Trophoblast cell (in vitro differentiated cells and primary cell): ENCODE measurements around the gene ARL5B.
"Not testable (repeated sequence)": the region's sequence is repeated elsewhere in the genome, so short reads cannot be mapped to it uniquely, and the experiment has no call there.

ENCODE experiments used
- DNase-seq, 2 donors: peaks; one replicate each; pipeline ENCODE4 v3.0.0-alpha.2; 2016
- H2AFZ ChIP-seq: 2 replicates; pipeline ENCODE4 v1.6.1; 2013; ENCODE audit warnings: low read length, moderate library complexity, mild to moderate bottlenecking; ENCODE audit not compliant: insufficient read depth, poor library complexity
- H2AK5ac ChIP-seq: 2 replicates; pipeline ENCODE4 v1.6.1; 2013; ENCODE audit warnings: mild to moderate bottlenecking, low read length
- H2BK120ac ChIP-seq: 2 replicates; pipeline ENCODE4 v1.6.1; 2013; ENCODE audit warnings: low read length, mild to moderate bottlenecking, moderate library complexity; ENCODE audit not compliant: insufficient read depth, poor library complexity
- H2BK12ac ChIP-seq: 2 replicates; pipeline ENCODE4 v1.6.1; 2013; ENCODE audit warnings: mild to moderate bottlenecking, low read length, moderate library complexity
- H2BK5ac ChIP-seq: 2 replicates; pipeline ENCODE4 v1.6.1; 2013; ENCODE audit warnings: low read length, low read depth, moderate library complexity, mild to moderate bottlenecking; ENCODE audit not compliant: poor library complexity
- H3K14ac ChIP-seq: 2 replicates; pipeline ENCODE4 v1.6.1; 2013; ENCODE audit warnings: mild to moderate bottlenecking, low read length
- H3K18ac ChIP-seq: 2 replicates; pipeline ENCODE4 v1.6.1; 2013; ENCODE audit warnings: mild to moderate bottlenecking, low read length
- H3K23ac ChIP-seq: 2 replicates; pipeline ENCODE4 v1.6.1; 2013; ENCODE audit warnings: low read length
- H3K27ac ChIP-seq: 2 replicates; pipeline ENCODE4 v1.5.1; 2013; ENCODE audit warnings: low read depth, mild to moderate bottlenecking, inconsistent platforms, low read length, moderate library complexity
- H3K27me3 ChIP-seq: 2 replicates; pipeline ENCODE4 v1.6.1; 2013; ENCODE audit warnings: inconsistent platforms, mild to moderate bottlenecking, low read length, moderate library complexity; ENCODE audit not compliant: insufficient read depth
- H3K36me3 ChIP-seq, 2 experiments: 1 replicate in 1 of 2; 2 replicates in 1 of 2; pipeline ENCODE4 v1.6.1; 2013; ENCODE audit warnings: low read length in 2 of 2, mild to moderate bottlenecking in 2 of 2, moderate library complexity in 1 of 2; ENCODE audit not compliant: insufficient read depth in 2 of 2, control insufficient read depth in 1 of 2
- H3K4ac ChIP-seq: 2 replicates; pipeline ENCODE4 v1.6.1; 2013; ENCODE audit warnings: low read depth, mild to moderate bottlenecking, low read length, moderate library complexity
- H3K4me1 ChIP-seq, 2 experiments: 1 replicate in 1 of 2; 2 replicates in 1 of 2; pipeline ENCODE4 v1.6.1; 2013; ENCODE audit warnings: low read length in 2 of 2, mild to moderate bottlenecking in 2 of 2, moderate library complexity in 1 of 2; ENCODE audit not compliant: insufficient read depth in 2 of 2, control insufficient read depth in 1 of 2
- H3K4me2 ChIP-seq: 2 replicates; pipeline ENCODE4 v1.6.1; 2013; ENCODE audit warnings: inconsistent platforms, mild to moderate bottlenecking, low read length, moderate library complexity
- H3K4me3 ChIP-seq: 2 replicates; pipeline ENCODE4 v1.5.1; 2013; ENCODE audit warnings: mild to moderate bottlenecking, low read depth, low read length, inconsistent platforms
- H3K79me1 ChIP-seq: one replicate; pipeline ENCODE4 v1.6.1; 2013; ENCODE audit warnings: low read length
- H3K79me2 ChIP-seq: 2 replicates; pipeline ENCODE4 v1.6.1; 2013; ENCODE audit warnings: low read length, mild to moderate bottlenecking; ENCODE audit not compliant: control insufficient read depth, insufficient read depth, poor library complexity
- H3K9ac ChIP-seq: 2 replicates; pipeline ENCODE4 v1.6.1; 2013; ENCODE audit warnings: mild to moderate bottlenecking, low read length
- H3K9me3 ChIP-seq: 2 replicates; pipeline ENCODE4 v1.6.1; 2013; ENCODE audit warnings: low read depth, mild to moderate bottlenecking, control low read depth, inconsistent platforms, low read length; ENCODE audit not compliant: insufficient read depth
- H4K12ac ChIP-seq: 2 replicates; pipeline ENCODE4 v1.6.1; 2013; ENCODE audit warnings: low read depth, mild to moderate bottlenecking, low read length, moderate library complexity
- H4K8ac ChIP-seq: 2 replicates; pipeline ENCODE4 v1.6.1; 2013; ENCODE audit warnings: low read depth, mild to moderate bottlenecking, low read length, moderate library complexity
- H4K91ac ChIP-seq: one replicate; pipeline ENCODE4 v1.6.1; 2013; ENCODE audit warnings: low read depth, mild to moderate bottlenecking, low read length, moderate library complexity
- WGBS: extraction: QIAGEN DNeasy Blood & Tissue Kit; methylation state at CpG from one replicate; pipeline ENCODE4 v1.1.7; 2013; ENCODE audit warnings: missing lambda C conversion rate; ENCODE audit not compliant: insufficient read length, insufficient coverage; ENCODE audit errors: extremely low coverage; 5-methylcytosine and 5-hydroxymethylcytosine counted together

The ARL5B gene

GRCh38 chr10:18616337-18616736 is 42.9 kb upstream of the ARL5B start:
- no peaks in the 10 kb centered on the region for H3K9me3 ChIP-seq
- H2AFZ ChIP-seq: no peak overlapping the region
- no peaks in the 10 kb centered on the region for H3K79me2 ChIP-seq
- H2BK5ac ChIP-seq: no peak overlapping the region
- H3K79me1 ChIP-seq: peaks cover 4% of the 10 kb centered on the region
- WGBS: no CpG with 5 or more reads among the region's 3 CpGs
- no peak overlapping the region for H4K8ac ChIP-seq
- no peak overlapping the region for H2AK5ac ChIP-seq
- H3K9ac ChIP-seq: no peak overlapping the region
- no peak overlapping the region for H2BK12ac ChIP-seq
- no peak overlapping the region for H3K4me3 ChIP-seq
- no peaks in the 10 kb centered on the region for H3K36me3 ChIP-seq
- H3K14ac ChIP-seq: no peak overlapping the region
- H3K27me3 ChIP-seq: no peaks in the 10 kb centered on the region
- H3K18ac ChIP-seq: no peak overlapping the region
- H3K27ac ChIP-seq: no peak overlapping the region
- no peak for DNase-seq
- H3K4me1 ChIP-seq: peaks cover 3 to 8% of the 10 kb centered on the region in 2 experiments
- H3K4ac ChIP-seq: no peak overlapping the region
- H4K91ac ChIP-seq: no peak overlapping the region
- H3K23ac ChIP-seq: no peak overlapping the region
- H3K4me2 ChIP-seq: no peak overlapping the region
- no peak overlapping the region for H2BK120ac ChIP-seq
- no peak overlapping the region for H4K12ac ChIP-seq

- no CpG with 5 or more reads among the region's 3 CpGs for WGBS
- Histone ChIP-seq H3K79me2 (no peaks in the 10 kb centered on the region), H4K12ac (no peak overlapping the region), H3K4ac (no peak overlapping the region), H2BK5ac (no peak overlapping the region), H3K23ac (no peak overlapping the region), H2AFZ (no peak overlapping the region), H3K79me1 (no peaks in the 10 kb centered on the region), H3K4me2 (no peak overlapping the region), H3K27ac (no peak overlapping the region), H4K91ac (no peak overlapping the region), H3K9me3 (no peaks in the 10 kb centered on the region), H2BK12ac (no peak overlapping the region), H3K4me1 (peaks cover 0 to 2% of the 10 kb centered on the region in 2 experiments), H3K27me3 (no peaks in the 10 kb centered on the region), H3K14ac (no peak overlapping the region), H3K18ac (no peak overlapping the region), H2BK120ac (no peak overlapping the region), H3K4me3 (no peak overlapping the region), H4K8ac (no peak overlapping the region), H3K36me3 (peaks cover 0 to 3% of the 10 kb centered on the region in 2 experiments), H2AK5ac (no peak overlapping the region), H3K9ac (no peak overlapping the region)
- peak in 1 of 2 donors; percentile 35 for DNase-seq
Measured at GRCh38 chr10:18619016-18619415, 40.2 kb upstream of the ARL5B start.

- H3K18ac ChIP-seq: no peak overlapping the region
- no peak overlapping the region for H2AFZ ChIP-seq
- no peak overlapping the region for H4K8ac ChIP-seq
- no peak overlapping the region for H2BK12ac ChIP-seq
- no peak overlapping the region for H3K4me3 ChIP-seq
- no peaks in the 10 kb centered on the region for H3K79me1 ChIP-seq
- H3K4me1 ChIP-seq: peaks cover 0 to 2% of the 10 kb centered on the region in 2 experiments
- H4K91ac ChIP-seq: no peak overlapping the region
- H3K4ac ChIP-seq: no peak overlapping the region
- H3K27me3 ChIP-seq: no peaks in the 10 kb centered on the region
- peaks cover 0 to 3% of the 10 kb centered on the region in 2 experiments for H3K36me3 ChIP-seq
- no peaks in the 10 kb centered on the region for H3K79me2 ChIP-seq
- H2BK5ac ChIP-seq: no peak overlapping the region
- no peak overlapping the region for H3K27ac ChIP-seq
- no peak overlapping the region for H3K23ac ChIP-seq
- H3K4me2 ChIP-seq: no peak overlapping the region
- H2AK5ac ChIP-seq: no peak overlapping the region
- H3K14ac ChIP-seq: no peak overlapping the region
- H3K9ac ChIP-seq: no peak overlapping the region
- no peaks in the 10 kb centered on the region for H3K9me3 ChIP-seq
- H2BK120ac ChIP-seq: no peak overlapping the region
- no peak for DNase-seq
- no peak overlapping the region for H4K12ac ChIP-seq
Measured at GRCh38 chr10:18620856-18621255, 38.4 kb upstream of the ARL5B start.

GRCh38 chr10:18623671-18624070 is 35.6 kb upstream of the ARL5B start:
- not testable (repeated sequence) for H4K12ac ChIP-seq, H3K79me1 ChIP-seq, H3K18ac ChIP-seq, H2BK120ac ChIP-seq, H3K9me3 ChIP-seq, H3K14ac ChIP-seq, H3K4me3 ChIP-seq, H3K4ac ChIP-seq, H2BK5ac ChIP-seq, H3K23ac ChIP-seq, H4K8ac ChIP-seq, H3K9ac ChIP-seq, H3K36me3 ChIP-seq, H3K79me2 ChIP-seq, H3K4me1 ChIP-seq, H3K4me2 ChIP-seq, H3K27me3 ChIP-seq, H2AFZ ChIP-seq, H4K91ac ChIP-seq, H2AK5ac ChIP-seq, H2BK12ac ChIP-seq
- DNase-seq: peak in 1 of 2 donors; percentile 13
- no CpG with 5 or more reads among the region's 1 CpG for WGBS
- H3K27ac ChIP-seq: peak overlapping the region; percentile 0
